ENCODE data around the gene ARPC1B.

GRCh38 chr7:99380823-99381663 is 6.5 kb downstream of the ARPC1B start:
- TF ChIP-seq GABPA (tag; conservative IDR thresholded peaks at IDR 0.05; ENCODE audit: low read depth) (no peak), E4F1 (CRISPR knock-in tag; IDR thresholded peaks at IDR 0.05; ENCODE audit: borderline replicate concordance) (no peak), PATZ1 (CRISPR knock-in tag; IDR thresholded peaks at IDR 0.05; ENCODE audit: borderline replicate concordance) (no peak), ZNF174 (CRISPR knock-in tag; IDR thresholded peaks at IDR 0.05) (no peak), SMC3 (conservative IDR thresholded peaks at IDR 0.05; ENCODE audit: insufficient read depth, low read depth, low read length) (no peak), FOSL1 (tag; conservative IDR thresholded peaks at IDR 0.05) (no peak), ZNF175 (CRISPR knock-in tag; IDR thresholded peaks at IDR 0.05; ENCODE audit: low read depth) (no peak), POLR3A (IDR thresholded peaks at IDR 0.05; ENCODE audit: borderline replicate concordance, extremely low read depth, insufficient read depth, insufficient read length) (no peak), KLF16 (IDR thresholded peaks at IDR 0.05) (no peak), CTCF (IDR thresholded peaks at IDR 0.05 in 2 of 3, conservative IDR thresholded peaks at IDR 0.05 in 1 of 3; ENCODE audit: insufficient read depth in 2 of 3, low read depth in 1 of 3, low read length in 3 of 3) (no peak), REST (IDR thresholded peaks at IDR 0.05; ENCODE audit: borderline replicate concordance) (no peak), REST (CRISPR knock-in tag; IDR thresholded peaks at IDR 0.05; ENCODE audit: low read depth) (no peak)
- TF ChIP-seq, protein P1, sequence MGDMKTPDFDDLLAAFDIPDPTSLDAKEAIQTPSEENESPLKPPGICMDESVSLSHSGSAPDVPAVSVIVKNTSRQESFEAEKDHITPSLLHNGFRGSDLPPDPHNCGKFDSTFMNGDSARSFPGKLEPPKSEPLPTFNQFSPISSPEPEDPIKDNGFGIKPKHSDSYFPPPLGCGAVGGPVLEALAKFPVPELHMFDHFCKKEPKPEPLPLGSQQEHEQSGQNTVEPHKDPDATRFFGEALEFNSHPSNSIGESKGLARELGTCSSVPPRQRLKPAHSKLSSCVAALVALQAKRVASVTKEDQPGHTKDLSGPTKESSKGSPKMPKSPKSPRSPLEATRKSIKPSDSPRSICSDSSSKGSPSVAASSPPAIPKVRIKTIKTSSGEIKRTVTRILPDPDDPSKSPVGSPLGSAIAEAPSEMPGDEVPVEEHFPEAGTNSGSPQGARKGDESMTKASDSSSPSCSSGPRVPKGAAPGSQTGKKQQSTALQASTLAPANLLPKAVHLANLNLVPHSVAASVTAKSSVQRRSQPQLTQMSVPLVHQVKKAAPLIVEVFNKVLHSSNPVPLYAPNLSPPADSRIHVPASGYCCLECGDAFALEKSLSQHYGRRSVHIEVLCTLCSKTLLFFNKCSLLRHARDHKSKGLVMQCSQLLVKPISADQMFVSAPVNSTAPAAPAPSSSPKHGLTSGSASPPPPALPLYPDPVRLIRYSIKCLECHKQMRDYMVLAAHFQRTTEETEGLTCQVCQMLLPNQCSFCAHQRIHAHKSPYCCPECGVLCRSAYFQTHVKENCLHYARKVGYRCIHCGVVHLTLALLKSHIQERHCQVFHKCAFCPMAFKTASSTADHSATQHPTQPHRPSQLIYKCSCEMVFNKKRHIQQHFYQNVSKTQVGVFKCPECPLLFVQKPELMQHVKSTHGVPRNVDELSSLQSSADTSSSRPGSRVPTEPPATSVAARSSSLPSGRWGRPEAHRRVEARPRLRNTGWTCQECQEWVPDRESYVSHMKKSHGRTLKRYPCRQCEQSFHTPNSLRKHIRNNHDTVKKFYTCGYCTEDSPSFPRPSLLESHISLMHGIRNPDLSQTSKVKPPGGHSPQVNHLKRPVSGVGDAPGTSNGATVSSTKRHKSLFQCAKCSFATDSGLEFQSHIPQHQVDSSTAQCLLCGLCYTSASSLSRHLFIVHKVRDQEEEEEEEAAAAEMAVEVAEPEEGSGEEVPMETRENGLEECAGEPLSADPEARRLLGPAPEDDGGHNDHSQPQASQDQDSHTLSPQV (IDR thresholded peaks at IDR 0.05): no peak

Data from K562 (cell line).